Fibroblast of the aortic adventitia (primary cell): ENCODE measurements around the gene TBL2. TPM values are rescaled to one million over a fixed set of nuclear protein-coding genes. Genes with fewer than 3 reads are reported as not detected.
"Not testable (repeated sequence)": the region's sequence is repeated elsewhere in the genome, so short reads cannot be mapped to it uniquely, and the experiment has no call there.

ENCODE experiments used
- DNase-seq: peaks from one replicate; pipeline ENCODE4 v3.0.0-alpha.2; 2010; ENCODE audit warnings: low read depth
- H3K4me3 ChIP-seq: 2 replicates; pipeline ENCODE4 v1.5.1; 2011; ENCODE audit warnings: low read depth, mild to moderate bottlenecking, control low read depth, low read length, moderate library complexity
- CTCF ChIP-seq: IDR thresholded peaks from 2 replicates; pipeline ENCODE4 v1.5.1; 2011; ENCODE audit warnings: mild to moderate bottlenecking, low read length, control low read depth, inconsistent platforms; ENCODE audit not compliant: insufficient read depth
- total RNA-seq: library from RNA; depleted of rRNA; stranded (reverse); fragments of >200 nt; gene quantifications from 2 replicates; pipeline ENCODE4 v1.2.3, GENCODE V29; 2012; ENCODE audit warnings: low replicate concordance

The TBL2 gene
- total RNA-seq, 1 donor = 44.6 TPM

- TF ChIP-seq CTCF = no peak
- no peak for DNase-seq
- no peak overlapping the region for H3K4me3 ChIP-seq
Measured at GRCh38 chr7:73567140-73567539, 11.2 kb downstream of the TBL2 start.

- DNase-seq, H3K4me3 ChIP-seq: not testable (repeated sequence)
Measured at GRCh38 chr7:73566431-73566830, 11.9 kb downstream of the TBL2 start.

GRCh38 chr7:73565675-73566340 is 12.6 kb downstream of the TBL2 start:
- no peak for TF ChIP-seq CTCF
- H3K4me3 ChIP-seq = no peak overlapping the region
- DNase-seq = no peak

GRCh38 chr7:73560109-73560835 is 18.1 kb downstream of the TBL2 start:
- H3K4me3 ChIP-seq = no peak overlapping the region
- peak; percentile 78 for DNase-seq
- no peak for TF ChIP-seq CTCF

GRCh38 chr7:73557397-73558257 is 20.8 kb downstream of the TBL2 start, which contains the start of gene BCL7B:
BCL7B (minus strand) TSS chr7:73557690; CDS start chr7:73557578, 112 bp downstream.
- DNase-seq = peak; percentile 46
- TF ChIP-seq CTCF = no peak
- H3K4me3 ChIP-seq = peak within 1 kb of the TSS; percentile 84

GRCh38 chr7:73557108-73557396 is 21.3 kb downstream of the TBL2 start:
- peak overlapping the region; percentile 84 for H3K4me3 ChIP-seq
- peak; percentile 86 for DNase-seq
- no peak for TF ChIP-seq CTCF
